ENCODE results near the gene POU2F1. TPM values are rescaled to one million over a fixed set of nuclear protein-coding genes. Genes with fewer than 3 reads are reported as not detected.

Gene POU2F1
- total RNA-seq, 2 donors from 2014 or later = 48.6 to 49.4 TPM

DNA sequence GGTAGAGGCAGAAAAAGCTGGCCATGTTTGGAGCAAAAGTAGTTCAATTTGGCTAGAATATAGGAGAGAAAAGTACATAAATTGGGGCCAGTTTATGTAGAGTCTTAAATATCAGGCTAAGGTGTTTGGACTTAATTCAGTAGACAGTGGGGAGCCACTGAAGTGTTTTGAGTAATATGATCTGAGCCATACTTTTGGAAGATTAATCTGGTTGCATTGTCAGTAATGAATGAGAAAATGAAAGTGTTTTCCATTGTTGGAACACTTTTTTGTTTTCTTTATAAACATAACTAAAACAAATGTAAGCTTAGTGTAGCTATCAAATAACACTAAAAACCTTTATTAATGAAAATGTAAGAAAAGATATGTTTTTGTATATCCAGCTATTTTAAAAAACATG lies 42.1 kb downstream of the POU2F1 start:
- H3K9me3 Mint-ChIP-seq = no peaks in the 10 kb centered on the region
- Histone ChIP-seq H3K9me3 (ENCODE audit: control insufficient read depth, low read length) (peaks cover 3% of the 10 kb centered on the region), H3K27me3 (ENCODE audit: control insufficient read depth, insufficient read depth, low read length, poor library complexity, severe bottlenecking) (no peaks in the 10 kb centered on the region), H3K36me3 (ENCODE audit: control insufficient read depth, insufficient read depth, low read length) (no peaks in the 10 kb centered on the region), H3K4me1 (ENCODE audit: control insufficient read depth, insufficient read depth, low read length) (no peaks in the 10 kb centered on the region), H3K27ac (ENCODE audit: low read depth, low read length) (no peak overlapping the region), H3K9ac (ENCODE audit: extremely low read depth, low read length, poor library complexity, severe bottlenecking) (no peak overlapping the region), H3K4me3 (ENCODE audit: low read length) (no peak overlapping the region)
- peaks cover 3% of the 10 kb centered on the region for H3K4me1 Mint-ChIP-seq
- no peak for DNase-seq
- H3K4me3 Mint-ChIP-seq = no peak overlapping the region
- no peaks in the 10 kb centered on the region for H3K36me3 Mint-ChIP-seq (ENCODE audit: low read depth)
- H3K27ac Mint-ChIP-seq = no peak overlapping the region
- TF ChIP-seq, protein P1, sequence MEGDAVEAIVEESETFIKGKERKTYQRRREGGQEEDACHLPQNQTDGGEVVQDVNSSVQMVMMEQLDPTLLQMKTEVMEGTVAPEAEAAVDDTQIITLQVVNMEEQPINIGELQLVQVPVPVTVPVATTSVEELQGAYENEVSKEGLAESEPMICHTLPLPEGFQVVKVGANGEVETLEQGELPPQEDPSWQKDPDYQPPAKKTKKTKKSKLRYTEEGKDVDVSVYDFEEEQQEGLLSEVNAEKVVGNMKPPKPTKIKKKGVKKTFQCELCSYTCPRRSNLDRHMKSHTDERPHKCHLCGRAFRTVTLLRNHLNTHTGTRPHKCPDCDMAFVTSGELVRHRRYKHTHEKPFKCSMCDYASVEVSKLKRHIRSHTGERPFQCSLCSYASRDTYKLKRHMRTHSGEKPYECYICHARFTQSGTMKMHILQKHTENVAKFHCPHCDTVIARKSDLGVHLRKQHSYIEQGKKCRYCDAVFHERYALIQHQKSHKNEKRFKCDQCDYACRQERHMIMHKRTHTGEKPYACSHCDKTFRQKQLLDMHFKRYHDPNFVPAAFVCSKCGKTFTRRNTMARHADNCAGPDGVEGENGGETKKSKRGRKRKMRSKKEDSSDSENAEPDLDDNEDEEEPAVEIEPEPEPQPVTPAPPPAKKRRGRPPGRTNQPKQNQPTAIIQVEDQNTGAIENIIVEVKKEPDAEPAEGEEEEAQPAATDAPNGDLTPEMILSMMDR (conservative IDR thresholded peaks at IDR 0.05) = no peak
- H3K27me3 Mint-ChIP-seq (ENCODE audit: insufficient read depth) = no peaks in the 10 kb centered on the region

GRCh38 chr1:167263344-167263743 lies 42.7 kb downstream of the POU2F1 start:
- Histone ChIP-seq H3K27ac (ENCODE audit: low read depth, low read length) (no peak overlapping the region), H3K9ac (ENCODE audit: extremely low read depth, low read length, poor library complexity, severe bottlenecking) (no peak overlapping the region), H3K36me3 (ENCODE audit: control insufficient read depth, insufficient read depth, low read length) (no peaks in the 10 kb centered on the region), H3K4me1 (ENCODE audit: control insufficient read depth, insufficient read depth, low read length) (no peaks in the 10 kb centered on the region), H3K27me3 (ENCODE audit: control insufficient read depth, insufficient read depth, low read length, poor library complexity, severe bottlenecking) (no peaks in the 10 kb centered on the region), H3K4me3 (ENCODE audit: low read length) (no peak overlapping the region), H3K9me3 (ENCODE audit: control insufficient read depth, low read length) (peaks cover 3% of the 10 kb centered on the region)
- Mint-ChIP-seq H3K4me1 (peaks cover 6% of the 10 kb centered on the region), H3K4me3 (no peak overlapping the region), H3K36me3 (ENCODE audit: low read depth) (no peaks in the 10 kb centered on the region), H3K9me3 (no peaks in the 10 kb centered on the region), H3K27ac (no peak overlapping the region), H3K27me3 (ENCODE audit: insufficient read depth) (no peaks in the 10 kb centered on the region)
- DNase-seq = no peak
- TF ChIP-seq, protein P1 (conservative IDR thresholded peaks at IDR 0.05) = no peak
- 96 to 99% methylated on average over 8 of the region's 8 CpGs for WGBS, 2 experiments (ENCODE audit: insufficient coverage in 1 of 2, insufficient read length in 1 of 2)

DNA sequence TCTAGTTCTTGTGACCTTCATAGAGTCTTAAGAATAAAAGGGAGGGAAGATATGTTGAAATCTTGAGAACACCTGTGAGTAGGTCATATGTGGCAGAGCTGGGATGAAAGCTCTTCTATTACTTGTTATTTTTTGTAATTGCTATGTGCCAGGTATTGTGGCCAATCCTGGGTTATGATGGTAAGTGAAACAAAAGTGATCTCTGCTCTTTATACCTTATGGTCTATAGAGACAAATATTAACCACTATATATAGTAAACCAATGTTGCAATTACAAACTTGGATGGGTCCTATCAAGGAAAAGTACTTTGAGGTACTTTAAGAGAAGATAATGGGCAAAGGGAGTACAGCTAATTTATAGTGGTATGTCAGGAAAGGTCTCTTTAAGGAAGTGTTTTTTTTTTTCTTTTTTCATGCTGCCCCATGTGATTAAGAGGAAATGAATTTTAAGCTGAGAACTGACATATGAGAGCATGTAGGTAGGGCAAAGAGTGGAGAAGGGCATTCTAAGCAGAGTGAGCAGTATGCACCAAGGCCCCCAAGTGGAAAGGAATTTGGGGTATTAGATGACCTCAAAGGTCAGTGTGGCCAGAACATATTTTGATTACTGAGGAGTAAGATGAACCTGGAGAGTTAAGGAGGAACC lies 43.3 kb downstream of the POU2F1 start:
- Mint-ChIP-seq H3K27me3 (ENCODE audit: insufficient read depth) (no peaks in the 10 kb centered on the region), H3K27ac (no peak overlapping the region), H3K4me1 (peaks cover 11% of the 10 kb centered on the region), H3K36me3 (ENCODE audit: low read depth) (no peaks in the 10 kb centered on the region), H3K4me3 (no peak overlapping the region), H3K9me3 (no peaks in the 10 kb centered on the region)
- H3K9ac ChIP-seq (ENCODE audit: extremely low read depth, low read length, poor library complexity, severe bottlenecking) = no peak overlapping the region
- H3K9me3 ChIP-seq (ENCODE audit: control insufficient read depth, low read length) = peaks cover 3% of the 10 kb centered on the region
- no peaks in the 10 kb centered on the region for H3K4me1 ChIP-seq (ENCODE audit: control insufficient read depth, insufficient read depth, low read length)
- DNase-seq = no peak
- no peak overlapping the region for H3K27ac ChIP-seq (ENCODE audit: low read depth, low read length)
- no peaks in the 10 kb centered on the region for H3K27me3 ChIP-seq (ENCODE audit: control insufficient read depth, insufficient read depth, low read length, poor library complexity, severe bottlenecking)
- H3K4me3 ChIP-seq (ENCODE audit: low read length) = no peak overlapping the region
- no peaks in the 10 kb centered on the region for H3K36me3 ChIP-seq (ENCODE audit: control insufficient read depth, insufficient read depth, low read length)
- TF ChIP-seq, protein P1 (conservative IDR thresholded peaks at IDR 0.05) = no peak

Measured in endodermal cell (in vitro differentiated cells).